NCI-H1092 (cell line): Measurements from ENCODE around the gene ADAMTS2.

Experiments
- DNase-seq: peaks from one replicate; lab custom pipeline; 2025; lab: John Stamatoyannopoulos, UW

Gene ADAMTS2

GRCh38 chr5:179311091-179311470 lies 34.2 kb downstream of the ADAMTS2 start:
- DNase-seq = no peak

- no peak for DNase-seq
Measured at GRCh38 chr5:179310439-179311090, 34.7 kb downstream of the ADAMTS2 start.

DNA sequence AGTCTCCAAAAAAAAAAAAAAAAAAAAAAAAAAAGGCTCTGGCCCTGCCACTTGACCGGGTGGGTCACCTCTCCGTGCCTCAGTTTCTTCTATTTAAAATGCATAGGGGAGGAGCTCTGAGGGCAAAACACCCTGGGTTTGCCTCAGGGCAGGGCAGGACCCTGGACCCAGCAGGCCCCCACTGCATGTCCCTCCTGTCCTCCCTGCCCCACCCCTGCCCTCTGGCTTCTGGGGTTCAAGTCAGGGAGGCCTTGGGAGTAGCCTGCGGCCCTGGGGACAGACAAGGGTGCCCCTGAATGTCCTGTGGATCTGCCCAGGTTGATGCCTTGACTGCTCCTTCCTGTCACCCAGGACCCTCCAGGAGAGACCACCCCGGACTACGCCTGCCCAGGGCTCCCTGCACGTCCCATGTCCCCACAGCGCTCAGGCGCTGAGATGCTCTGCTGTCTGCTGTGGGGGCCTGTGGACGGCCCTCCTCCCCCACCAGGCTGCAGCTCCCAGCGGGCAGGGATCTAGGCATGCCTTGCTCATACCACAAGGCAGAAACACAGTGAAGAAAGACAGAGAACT lies 35.4 kb downstream of the ADAMTS2 start:
- DNase-seq = no peak

DNA sequence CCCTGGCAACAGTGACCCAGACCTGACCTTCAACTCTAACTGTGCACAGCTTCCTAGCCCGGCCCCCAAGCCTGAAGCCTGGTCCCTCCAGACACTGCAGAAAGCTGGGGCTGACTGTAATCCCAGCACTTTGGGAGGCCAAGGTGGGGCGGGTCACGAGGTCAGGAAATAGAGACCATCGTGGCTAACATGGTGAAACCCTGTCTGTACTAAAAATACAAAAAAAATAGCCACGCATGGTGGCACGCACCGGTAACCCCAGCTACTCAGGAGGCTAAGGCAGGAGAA lies 35.9 kb downstream of the ADAMTS2 start:
- DNase-seq = no peak

GRCh38 chr5:179308563-179309382 lies 36.5 kb downstream of the ADAMTS2 start:
- no peak for DNase-seq

GRCh38 chr5:179307931-179308471 lies 37.3 kb downstream of the ADAMTS2 start:
- DNase-seq = no peak

GRCh38 chr5:179307013-179307800 lies 38.1 kb downstream of the ADAMTS2 start:
- no peak for DNase-seq

GRCh38 chr5:179306191-179307012 lies 38.9 kb downstream of the ADAMTS2 start:
- no peak for DNase-seq

DNA sequence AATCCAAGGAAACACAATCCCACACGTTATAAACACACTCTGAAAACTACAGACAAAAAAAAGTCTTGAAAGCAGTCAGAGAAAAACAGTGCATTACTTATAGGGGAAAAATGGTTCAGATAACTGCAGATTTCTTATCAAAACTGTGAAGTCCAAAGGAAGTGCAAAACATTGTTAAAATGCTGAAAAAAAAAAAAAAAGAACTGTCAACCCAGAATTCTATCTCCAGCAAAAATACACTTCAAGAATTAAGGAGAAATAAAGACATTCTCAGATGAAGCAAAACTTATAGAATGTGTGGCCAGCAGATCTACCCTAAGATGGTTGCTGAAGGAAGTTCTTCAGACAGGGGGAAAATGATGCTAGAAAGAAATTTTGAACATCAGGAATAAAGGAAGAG lies 40.4 kb downstream of the ADAMTS2 start:
- DNase-seq = no peak

- no peak for DNase-seq
Measured at GRCh38 chr5:179304466-179304865, 40.8 kb downstream of the ADAMTS2 start.

GRCh38 chr5:179303451-179304200 lies 41.6 kb downstream of the ADAMTS2 start:
- DNase-seq = no peak

GRCh38 chr5:179302499-179303185 lies 42.6 kb downstream of the ADAMTS2 start:
- no peak for DNase-seq

DNA sequence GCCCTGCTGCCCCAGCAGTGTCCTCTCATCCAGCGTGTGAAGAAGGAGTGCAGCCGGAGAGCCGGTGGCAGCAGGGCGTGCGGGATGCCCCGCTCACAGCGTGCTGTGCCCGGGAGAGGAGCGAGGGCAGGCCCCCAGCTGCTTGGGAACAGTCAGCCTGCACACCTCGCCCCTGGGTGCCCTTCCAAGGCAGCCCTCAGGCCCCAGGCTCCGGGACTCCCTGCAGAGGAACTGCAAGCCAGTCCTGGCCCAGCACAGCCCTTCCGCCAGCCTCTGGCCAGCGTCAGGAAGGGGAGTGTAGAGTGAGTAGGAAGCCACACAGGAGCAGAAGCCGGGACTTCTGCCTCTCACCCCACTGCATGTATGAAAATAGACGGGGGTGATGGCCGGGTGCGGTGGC lies 43.5 kb downstream of the ADAMTS2 start:
- no peak for DNase-seq

DNA sequence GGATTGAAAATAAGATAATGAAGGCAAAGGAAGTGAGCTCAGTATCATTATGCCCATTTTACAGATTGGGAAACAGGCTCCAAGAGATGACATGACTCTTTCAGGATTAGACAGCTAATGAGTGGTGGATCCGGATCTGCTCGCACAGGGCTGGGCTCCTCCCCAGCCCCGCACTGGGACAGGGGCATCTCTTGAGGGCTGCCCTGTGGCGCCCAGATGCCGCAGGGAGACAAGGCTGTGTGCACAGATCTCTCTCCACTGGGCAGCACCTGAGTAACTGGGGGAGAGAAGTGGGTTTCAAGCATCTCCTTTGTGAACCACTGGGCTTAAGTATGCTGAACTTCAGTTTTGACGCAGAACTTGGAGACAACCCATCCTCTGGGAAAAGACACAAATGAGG lies 43.9 kb downstream of the ADAMTS2 start:
- no peak for DNase-seq

- DNase-seq = no peak
Measured at GRCh38 chr5:179300581-179301180, 44.6 kb downstream of the ADAMTS2 start.

- no peak for DNase-seq
Measured at GRCh38 chr5:179298181-179298993, 46.9 kb downstream of the ADAMTS2 start.

DNA sequence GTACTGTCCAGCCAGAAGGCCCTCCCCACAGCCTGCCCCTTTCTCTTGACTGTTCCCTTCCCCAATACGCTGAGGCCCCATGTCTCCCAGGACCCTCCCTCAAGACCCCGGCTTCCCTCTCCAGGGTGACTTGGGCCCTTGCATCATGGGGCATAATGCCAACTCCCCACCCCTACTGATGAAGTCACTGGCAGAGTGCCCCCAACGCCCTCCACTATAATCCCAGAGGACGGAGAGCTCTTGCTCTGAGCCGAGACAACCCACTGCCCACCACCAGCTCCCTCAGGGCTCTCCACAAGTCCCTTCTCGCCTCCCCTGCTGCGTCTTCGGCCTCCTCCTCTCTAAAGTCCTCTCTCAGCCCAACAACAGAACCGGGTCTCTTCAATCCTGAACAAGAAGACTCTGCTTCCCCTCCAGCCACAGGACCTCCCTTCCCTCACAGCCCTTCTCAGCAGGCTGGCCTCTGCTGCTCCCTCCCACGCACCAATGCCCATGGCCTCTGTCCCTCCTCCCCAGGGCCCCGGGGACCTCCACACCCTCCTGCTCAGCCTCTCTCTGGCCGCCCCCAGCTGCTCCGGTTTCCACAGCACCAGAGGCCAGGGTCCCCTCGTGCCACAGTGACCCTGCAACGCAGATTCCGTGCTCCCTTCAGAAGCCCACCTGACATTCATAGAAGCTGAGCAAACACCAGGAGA lies 47.6 kb downstream of the ADAMTS2 start:
- no peak for DNase-seq

DNA sequence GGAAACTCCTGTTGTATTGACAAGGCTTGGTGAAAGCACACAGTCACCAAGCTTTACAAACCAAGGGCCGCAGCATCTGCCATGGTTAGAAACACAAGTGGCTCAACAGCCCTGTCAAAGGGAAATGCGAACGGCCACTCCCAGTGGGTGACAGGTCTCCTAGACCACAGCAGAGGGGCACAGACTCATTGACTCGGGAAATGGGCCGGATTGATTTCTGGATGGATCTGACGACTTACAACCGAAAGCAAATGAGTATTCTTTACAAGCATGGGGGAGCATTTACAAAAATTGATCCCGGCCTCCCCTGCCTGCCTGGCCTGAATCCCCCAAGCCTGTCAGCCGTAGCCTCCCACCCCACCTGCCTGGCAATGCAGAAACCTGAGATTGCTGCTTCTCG lies 48.2 kb downstream of the ADAMTS2 start:
- no peak for DNase-seq
